GM18502 (cell line): ENCODE measurements around the gene KIF1B.
"Not testable (repeated sequence)": the region's sequence is repeated elsewhere in the genome, so short reads cannot be mapped to it uniquely, and the experiment has no call there.

Experiments
- ATAC-seq: cut with Tn5 transposase; IDR thresholded peaks from one replicate; pipeline ENCODE4 v1.9.1; 2021; ENCODE audit warnings: mild to moderate bottlenecking; ENCODE audit not compliant: unreplicated experiment, poor library complexity

KIF1B gene

GRCh38 chr1:10319750-10320149 is 109.4 kb downstream of the KIF1B start:
- ATAC-seq, result no peak

DNA sequence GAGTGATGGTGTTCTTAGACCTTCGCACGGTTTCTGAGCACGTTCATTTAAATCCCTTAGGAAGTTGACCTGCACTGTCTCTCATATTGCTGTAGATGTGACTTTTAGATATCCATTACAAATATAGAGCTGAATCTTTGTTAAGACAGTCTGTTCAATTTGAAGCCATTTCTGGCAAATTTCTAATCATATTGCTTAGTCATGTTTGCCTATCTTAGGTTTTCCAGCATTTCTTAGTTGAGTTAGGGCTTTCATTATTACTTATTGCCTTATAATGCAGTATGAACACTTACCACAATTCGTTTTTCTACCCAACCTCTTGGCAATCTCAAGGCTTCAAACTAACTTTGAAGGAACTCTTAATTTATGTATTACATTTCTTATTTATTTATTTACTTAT is 110.0 kb downstream of the KIF1B start:
- ATAC-seq, result no peak

- no peak for ATAC-seq
These were observed 112.5 kb downstream of the KIF1B start for GRCh38 chr1:10322821-10323220.

GRCh38 chr1:10324627-10325026 is 114.3 kb downstream of the KIF1B start:
- ATAC-seq, result no peak

DNA sequence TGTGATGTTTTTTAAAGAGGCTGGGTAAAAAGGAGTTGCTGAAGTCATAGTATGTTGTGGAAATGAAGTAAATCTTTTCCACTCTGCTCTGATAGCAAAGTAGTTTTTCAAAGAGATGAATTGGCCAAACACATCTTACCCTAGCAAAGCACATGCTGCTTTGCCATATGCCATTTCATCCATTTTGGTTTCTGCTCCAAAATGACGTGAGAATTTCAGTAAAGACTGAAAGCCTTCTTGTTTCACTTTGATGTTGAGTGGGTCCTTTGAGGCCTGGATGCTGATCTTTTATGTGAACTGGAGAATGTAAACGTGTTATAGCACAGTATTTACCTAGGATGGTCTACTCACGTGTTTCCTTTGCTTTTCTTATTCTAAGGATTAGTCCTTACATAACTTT is 115.2 kb downstream of the KIF1B start:
- no peak for ATAC-seq

DNA sequence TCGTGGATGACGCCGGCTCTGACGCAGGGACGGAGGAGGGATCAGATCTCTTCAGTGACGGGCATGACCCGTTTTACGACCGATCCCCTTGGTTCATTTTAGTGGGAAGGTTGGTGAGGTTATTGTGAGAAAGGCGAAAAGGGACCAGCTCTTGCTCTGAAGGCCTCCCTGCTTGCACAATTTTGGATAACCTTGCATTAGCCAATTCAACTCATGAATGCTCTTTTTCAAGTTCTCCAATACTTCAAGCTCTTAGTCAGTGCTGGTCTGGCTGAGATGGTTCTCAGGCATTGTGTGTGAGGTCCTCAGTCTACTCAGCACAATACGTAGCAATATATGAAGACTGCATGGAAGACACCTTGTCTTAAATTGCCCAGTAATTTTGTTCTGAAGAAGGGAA is 115.9 kb downstream of the KIF1B start:
- ATAC-seq, result no peak

GRCh38 chr1:10328180-10328963 is 118.0 kb downstream of the KIF1B start:
- no peak for ATAC-seq

DNA sequence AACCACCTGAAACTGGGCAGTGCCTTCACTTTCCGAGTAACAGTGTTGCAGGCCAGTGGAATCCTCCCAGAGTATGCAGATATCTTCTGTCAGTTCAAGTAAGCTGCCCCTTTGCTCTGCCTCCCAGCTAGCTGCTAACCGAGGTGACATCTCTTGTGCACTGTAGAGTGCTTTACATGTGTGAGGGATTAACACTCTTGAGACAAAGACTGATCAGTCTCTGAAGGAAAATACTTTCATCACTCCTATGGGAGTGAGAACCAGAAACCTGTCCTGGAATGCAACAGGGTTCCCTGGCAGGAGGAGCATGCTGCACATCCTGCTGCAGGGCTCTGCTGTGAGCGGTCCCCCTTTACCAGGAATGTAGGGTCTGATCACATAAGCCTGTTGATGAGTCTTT is 127.1 kb downstream of the KIF1B start:
- ATAC-seq, result no peak

DNA sequence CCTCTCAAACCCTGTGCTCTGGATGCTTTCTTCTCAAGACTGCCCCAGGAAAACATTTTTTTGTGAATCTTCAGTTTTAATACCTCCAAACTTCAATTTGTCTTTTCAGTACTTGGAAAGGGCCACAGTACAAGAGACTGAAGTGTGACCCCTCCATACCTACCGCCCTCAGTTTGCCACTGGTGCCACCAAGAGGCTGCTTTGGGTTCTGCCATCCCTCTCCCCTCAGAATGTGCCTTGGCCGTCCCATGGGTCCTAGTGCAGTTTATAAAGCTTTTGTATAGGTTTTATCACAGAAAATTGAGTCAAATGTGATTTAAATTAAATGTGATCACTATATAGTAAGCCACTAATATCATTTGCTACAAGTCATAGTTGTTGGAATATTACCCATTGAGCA is 127.7 kb downstream of the KIF1B start:
- ATAC-seq, result no peak

DNA sequence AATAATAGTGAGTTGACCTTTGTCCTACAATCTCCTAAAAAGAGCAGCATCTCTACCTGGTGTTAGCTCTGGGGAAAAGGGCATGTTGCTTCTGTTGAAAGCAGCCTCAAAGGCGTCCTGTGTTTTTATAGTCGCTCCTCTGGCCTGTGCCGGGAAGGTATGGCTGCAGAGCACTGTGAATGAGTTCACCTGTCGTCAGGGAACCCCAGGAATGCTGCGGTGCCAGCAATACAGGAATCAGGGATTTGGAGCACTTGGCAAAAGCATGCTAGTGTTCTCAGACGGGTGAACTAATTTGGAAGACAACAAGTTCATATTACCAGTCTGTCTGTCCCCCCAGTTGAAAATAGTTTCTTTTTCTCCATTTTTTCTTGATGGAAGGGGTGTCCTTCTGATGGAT is 128.2 kb downstream of the KIF1B start:
- ATAC-seq, result no peak

DNA sequence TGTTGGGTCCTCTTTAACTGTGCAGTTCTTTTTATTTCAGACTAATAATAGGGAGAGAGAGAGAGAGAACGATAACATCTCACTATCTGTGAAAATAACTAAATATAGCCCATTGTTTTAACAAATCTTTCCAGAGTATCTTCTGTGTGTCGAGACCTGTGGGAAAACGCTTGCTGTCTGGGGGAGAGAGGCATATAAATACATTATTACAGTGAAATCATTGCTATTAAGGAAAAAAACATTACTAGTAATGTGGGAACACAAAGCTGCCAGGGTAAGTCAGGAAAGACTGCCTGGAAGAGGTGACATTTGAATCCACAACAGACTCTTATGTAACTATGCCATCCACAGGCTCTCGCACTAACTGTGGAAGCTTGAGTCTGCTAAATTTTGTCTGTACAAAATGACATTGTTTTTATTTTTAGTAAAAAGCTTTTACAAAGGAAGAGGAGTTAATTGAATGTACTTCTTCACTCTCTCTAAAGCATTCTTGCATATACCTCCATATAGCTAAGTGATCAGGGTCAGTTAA is 128.7 kb downstream of the KIF1B start:
- ATAC-seq, result no peak

- ATAC-seq, result no peak
These were observed 129.4 kb downstream of the KIF1B start for GRCh38 chr1:10339815-10340214.

DNA sequence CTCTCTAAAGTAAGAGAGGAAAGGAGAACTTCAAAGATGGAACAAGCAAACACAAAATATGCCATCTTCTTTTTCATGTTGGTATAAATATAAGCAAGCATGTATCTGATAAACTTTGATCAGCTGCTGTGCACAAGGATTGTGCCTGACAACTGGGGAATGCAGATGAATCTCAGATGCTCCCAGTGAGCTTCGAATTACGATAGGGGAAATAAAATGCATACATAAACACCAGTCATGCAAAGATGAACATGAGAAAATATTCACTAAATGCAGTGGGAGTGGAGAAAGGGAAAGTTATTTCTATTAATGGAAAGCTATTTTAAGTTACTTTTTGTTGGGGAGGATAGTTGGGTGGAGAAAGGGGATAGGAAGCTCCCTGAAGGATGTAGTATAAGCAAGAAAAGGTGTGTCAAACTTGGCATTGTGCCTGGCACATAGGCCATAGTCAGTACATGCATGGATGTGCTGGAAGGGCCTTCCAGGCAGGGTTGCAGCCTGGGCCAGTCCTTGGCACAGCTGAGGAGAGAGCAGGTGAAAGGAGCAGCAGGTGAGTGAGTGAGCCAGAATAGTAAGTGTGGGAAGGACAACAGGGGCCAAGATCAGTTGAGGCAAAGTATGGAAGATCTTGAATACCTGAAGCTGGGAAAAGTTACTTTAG is 130.7 kb downstream of the KIF1B start:
- ATAC-seq, result no peak

DNA sequence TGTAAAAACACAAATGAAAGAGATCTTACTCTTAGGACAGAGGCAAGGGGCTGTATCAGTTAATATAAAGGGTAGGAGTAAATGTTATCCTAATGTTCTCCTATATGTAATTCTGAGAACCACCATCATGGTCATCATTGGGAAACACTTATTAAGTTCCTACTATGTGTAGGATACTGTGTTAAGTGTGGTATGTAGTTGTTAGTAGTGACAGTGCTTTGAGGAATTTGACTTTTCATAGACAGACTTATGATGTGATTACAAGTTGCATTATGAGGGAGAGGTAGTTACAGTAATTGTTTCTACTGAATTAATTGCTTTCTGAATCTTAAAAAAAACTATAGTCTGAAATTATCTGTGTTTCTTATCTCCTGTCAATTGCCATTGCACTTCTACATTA is 136.7 kb downstream of the KIF1B start:
- ATAC-seq, result no peak

DNA sequence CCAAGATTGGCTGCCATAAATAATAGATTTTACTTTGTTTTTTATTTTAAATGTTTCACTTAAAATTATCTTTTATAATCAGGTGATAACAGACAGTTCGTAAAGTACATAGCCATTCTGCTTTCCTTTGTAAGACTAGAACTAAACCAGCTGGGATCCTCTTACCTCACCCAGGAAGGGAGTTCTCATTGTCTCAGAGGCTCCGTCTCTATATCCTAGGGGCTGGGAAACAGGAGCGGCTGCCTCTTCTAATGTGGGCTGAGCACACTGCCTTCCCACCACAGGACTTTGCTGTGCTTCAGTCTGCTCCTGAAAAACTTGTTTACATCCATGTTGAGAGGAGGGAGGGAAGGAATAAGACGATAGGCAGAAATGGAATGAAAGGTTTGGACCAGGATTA is 142.9 kb downstream of the KIF1B start:
- ATAC-seq, result no peak

DNA sequence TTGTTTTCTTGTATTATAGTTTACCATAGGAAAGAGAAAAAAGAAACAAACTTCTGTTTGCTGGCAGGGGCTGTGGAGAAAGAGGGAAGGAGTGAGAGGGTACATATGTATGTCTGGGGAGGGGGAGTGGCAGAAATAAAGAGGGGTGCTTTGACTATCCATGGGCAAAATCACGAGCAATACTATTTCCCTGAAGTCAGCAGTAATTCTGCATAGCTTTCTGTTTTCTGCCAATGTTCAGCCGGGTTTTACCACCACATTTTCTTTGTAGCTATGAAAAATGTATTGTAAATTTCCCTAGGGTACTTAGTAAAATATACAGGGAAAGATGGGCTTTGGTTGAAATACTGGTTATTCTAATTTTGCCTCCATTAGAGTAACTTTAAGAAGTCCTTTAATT is 143.3 kb downstream of the KIF1B start:
- ATAC-seq, result no peak

DNA sequence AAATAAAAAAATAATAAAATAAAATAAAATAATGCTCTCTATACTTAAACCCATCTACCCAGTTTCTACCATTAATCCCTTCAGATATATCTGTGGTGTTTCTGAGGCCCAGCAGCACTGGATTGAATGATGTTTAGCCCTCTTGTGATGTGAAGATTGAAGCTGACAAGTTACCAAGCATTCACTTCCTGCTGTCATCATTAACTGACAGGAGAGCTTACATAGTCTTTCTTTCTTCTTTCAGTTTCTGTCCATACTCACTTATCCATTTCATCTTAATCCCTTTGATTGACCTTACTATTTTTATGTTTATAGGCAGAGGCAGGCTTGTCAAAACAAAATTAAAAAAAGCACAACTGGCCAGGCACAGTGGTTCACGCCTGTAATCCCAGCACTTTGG is 149.7 kb downstream of the KIF1B start:
- no peak for ATAC-seq

DNA sequence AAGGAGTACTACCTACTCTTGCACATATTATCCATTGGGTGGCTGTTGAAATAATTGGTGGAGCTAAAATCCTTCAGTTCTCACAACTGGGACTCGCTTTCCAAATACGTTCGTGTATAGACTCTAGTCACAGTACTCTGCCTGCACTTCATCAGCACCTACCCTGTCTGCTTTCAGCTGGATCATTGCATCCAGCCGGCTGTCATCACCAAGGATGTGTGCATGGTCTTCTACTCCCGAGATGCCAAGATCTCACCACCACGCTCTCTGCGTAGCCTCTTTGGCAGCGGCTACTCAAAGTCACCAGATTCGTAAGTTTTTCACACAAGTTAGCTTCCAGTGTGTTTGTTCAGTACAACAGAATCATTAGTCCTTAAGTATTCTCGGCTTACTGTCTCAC is 151.1 kb downstream of the KIF1B start:
- ATAC-seq, result no peak

- ATAC-seq, result no peak
These were observed 157.8 kb downstream of the KIF1B start for GRCh38 chr1:10368194-10368593.

GRCh38 chr1:10374442-10374860 is 164.1 kb downstream of the KIF1B start:
- no peak for ATAC-seq

DNA sequence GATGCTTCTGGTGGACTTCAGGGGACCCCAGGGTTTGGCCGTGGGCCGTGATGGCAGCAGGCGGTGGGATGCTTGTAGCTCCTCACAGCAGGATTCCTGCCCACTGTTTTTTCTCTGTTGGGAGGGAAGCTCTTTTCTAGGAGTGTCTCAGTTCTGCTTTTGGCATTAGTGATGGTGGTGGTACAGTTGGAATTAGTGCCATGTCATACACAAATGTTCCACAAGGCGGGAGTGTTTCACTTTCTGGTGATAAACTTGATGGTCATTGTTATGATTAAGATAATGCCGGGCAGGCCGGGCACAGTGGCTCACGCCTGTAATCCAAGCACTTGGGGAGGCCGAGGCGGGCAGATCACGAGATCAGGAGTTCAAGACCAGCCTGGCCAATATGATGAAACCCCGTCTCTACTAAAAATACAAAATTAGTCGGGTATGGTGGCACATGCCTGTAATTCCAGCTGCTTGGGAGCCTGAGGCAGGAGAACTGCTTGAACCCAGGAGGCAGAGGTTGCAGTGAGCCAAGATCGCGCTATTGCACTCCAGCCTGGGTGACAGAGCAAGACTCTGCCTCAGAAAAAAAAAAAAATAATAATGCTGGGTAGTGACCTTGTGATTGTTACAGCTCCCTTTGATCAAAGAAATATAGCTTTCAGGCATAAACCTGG is 167.1 kb downstream of the KIF1B start:
- ATAC-seq, result not testable (repeated sequence)
